DMS153 (cell line): ENCODE data around the gene HID1.
"Not testable (repeated sequence)": the region's sequence is repeated elsewhere in the genome, so short reads cannot be mapped to it uniquely, and the experiment has no call there.

ENCODE experiments used
- DNase-seq: peaks from one replicate; lab custom pipeline; 2025; lab: John Stamatoyannopoulos, UW

Gene HID1

GRCh38 chr17:75001915-75002843 lies 29.6 kb upstream of the HID1 start:
- DNase-seq, result no peak

DNA sequence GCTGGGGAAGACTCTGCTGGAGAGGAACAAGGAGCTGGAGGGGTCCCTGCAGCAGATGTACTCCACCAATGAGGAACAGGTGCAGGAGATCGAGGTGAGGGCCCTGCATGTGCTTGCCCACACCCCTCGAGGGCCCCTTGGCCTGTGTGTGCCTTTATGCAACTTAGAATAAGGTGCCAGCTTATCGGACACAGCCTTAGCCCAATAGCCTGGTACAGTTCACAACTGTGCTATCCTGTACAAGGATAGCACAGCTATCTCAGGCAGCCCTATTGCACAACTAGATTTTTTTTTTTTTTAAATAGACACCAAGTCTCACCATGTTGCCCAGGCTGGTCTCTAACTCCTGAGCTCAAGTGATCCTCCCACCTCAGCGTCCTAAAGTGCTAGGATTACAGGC lies 27.0 kb upstream of the HID1 start:
- no peak for DNase-seq

DNA sequence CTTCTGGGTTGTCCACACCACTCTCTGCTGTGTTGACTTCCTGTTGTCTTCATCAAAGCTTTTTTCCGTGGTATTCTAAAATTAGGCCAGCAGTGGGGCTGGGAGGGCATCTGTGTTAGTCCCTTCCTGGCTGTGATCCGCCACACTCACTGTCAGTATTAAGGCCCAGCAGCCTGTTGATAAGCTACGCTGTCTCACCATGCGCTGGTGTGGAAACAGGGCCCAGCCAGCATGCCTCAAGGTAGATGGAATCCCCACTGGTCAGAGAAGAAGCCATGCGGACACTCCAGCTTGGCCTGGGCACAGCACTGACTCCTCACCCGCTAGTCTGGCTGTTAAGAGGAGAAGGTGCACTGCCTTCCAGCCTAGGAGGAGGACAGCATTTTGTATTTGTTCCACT lies 26.2 kb upstream of the HID1 start:
- DNase-seq, result no peak

DNA sequence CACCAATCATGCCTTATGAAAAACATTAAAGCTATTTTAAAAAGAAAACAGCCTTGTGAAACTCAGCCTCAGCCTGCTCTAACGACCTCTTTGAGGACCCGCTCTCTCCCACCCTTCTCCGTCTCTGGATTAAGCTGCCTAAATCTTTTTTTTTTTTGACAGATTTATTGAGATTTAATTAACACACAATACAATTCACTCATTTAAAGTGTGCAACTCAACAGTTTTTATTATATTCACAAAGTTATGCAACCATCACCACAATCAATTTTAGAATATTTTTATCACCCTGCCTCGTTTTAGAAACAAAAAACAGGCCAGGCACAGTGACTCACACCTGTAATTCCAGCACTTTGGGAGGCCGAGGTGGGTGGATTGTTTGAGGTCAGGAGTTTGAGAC lies 23.3 kb upstream of the HID1 start:
- DNase-seq, result no peak

DNA sequence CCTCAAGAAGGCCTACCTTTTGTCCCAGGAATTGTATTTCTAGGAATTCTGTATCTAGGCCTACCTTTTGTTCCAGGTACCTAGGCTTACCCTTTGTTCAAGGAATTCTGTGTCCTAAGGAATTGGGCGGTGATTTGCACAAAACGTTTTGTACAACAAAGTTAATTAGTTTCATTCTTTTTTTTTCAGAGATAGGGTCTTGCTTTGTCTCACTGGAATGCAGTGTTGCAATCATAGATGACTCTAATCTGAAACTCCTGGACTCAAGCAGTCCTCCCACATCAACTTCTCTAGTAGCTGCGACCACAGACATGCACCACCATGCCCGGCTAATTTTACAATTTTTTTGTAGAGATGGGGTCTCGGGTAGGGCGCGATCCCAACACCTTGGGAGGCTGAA lies 21.9 kb upstream of the HID1 start:
- no peak for DNase-seq

DNA sequence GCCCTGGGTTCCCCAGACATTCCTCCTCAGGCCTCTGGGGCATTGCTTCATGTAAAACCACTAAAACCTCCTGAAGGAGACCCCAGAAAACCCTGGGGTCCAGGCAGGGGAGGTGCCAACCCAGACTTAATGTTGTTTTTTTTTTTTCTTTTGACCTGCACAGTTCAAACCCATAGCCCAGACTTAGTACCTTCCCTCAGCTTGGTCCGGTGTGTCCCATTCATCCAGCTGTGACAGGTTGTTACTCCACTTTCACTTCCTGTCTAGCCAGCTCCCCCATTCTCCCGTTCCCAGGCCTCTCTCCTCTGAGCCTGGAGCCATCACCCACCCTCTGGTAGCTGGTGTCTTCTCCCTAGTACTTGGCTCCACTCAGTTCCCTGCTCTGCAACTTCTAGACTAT lies 19.7 kb upstream of the HID1 start:
- DNase-seq, result no peak

- DNase-seq, result no peak
Observed at GRCh38 chr17:74990581-74991105, 18.1 kb upstream of the HID1 start.

GRCh38 chr17:74987909-74988711 lies 15.6 kb upstream of the HID1 start:
- no peak for DNase-seq

DNA sequence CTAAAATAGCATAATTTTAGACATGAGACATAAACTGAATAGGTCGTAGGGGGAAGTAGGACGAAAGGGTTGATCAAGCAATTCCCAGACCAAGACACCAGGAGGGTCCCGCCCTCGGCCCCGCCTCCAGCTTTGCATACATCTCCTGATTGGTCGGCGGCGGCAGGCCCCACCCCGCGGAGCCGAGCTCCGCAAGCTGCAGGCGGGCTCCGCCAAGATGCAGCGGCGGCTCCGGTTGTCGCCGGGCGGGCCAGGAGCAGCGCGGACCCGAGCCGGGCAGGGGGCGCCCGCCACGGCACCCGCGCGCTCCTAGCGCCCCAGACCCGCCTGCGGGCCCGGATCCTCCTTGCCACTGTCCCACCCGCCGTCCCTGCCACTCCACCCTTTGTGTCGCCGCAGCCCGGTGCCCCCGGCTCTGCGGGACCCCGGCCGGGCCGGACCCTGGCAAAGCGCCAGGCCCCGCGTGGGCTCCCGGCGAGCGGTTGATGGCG lies 14.9 kb upstream of the HID1 start, which contains the start of gene CDR2L:
Gene CDR2L (plus strand): TSS at position 215 of the 491 bp plus-strand sequence. CDS start 412 bp downstream, outside the sequence.
- DNase-seq, result peak; percentile 86

DNA sequence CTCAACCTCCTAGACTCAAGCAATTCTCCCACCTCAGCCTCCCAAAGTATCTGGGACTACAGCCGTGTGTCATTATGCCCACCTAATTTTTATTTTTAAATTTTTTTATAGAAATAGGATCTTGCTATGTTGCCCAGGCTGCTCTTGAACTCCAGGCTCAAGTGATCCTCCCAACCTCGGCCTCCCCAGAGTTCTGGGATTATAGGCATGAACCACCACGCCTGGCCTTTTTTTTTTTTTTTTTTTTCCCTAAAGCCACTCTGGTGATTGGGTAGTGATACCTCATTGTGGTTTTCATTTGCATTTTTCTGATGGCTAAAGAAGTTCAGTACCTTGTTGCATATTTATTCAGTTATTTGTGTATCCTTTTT lies 13.6 kb upstream of the HID1 start:
- DNase-seq, result no peak

DNA sequence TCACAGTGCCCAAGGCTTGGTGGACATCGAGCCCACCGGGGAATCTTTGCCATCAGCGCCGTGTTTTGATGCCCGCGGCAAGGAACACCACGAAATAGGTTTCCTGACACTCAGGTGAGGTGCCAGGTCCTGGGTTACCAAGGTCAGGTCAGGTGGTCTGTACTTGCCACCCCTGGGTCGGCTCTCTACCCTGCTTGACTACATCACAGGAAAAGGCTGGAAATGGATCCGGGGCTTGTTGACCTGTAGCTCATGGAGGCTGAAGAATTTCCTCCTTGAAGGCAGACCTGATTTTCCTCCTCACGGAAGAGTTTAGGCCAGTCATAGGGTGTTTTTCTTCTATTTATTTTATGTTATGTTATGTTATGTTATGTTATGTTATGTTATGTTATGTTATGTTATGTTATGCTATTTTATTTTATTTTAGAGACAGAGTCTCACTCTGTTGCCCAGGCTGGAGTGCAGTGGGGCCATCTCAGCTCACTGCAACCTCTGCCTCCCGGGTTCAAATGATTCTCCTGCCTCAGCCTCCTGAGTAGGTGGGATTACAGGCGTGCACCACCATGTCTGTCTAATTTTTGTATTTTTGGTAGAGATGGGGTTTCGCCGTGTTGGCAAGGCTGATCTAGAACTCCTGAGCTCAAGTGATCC lies 10.2 kb upstream of the HID1 start:
- not testable (repeated sequence) for DNase-seq

- peak; percentile 45 for DNase-seq
Observed at GRCh38 chr17:74981979-74982662, 9.6 kb upstream of the HID1 start.

- no peak for DNase-seq
Observed at GRCh38 chr17:74981318-74981978, 8.9 kb upstream of the HID1 start.

DNA sequence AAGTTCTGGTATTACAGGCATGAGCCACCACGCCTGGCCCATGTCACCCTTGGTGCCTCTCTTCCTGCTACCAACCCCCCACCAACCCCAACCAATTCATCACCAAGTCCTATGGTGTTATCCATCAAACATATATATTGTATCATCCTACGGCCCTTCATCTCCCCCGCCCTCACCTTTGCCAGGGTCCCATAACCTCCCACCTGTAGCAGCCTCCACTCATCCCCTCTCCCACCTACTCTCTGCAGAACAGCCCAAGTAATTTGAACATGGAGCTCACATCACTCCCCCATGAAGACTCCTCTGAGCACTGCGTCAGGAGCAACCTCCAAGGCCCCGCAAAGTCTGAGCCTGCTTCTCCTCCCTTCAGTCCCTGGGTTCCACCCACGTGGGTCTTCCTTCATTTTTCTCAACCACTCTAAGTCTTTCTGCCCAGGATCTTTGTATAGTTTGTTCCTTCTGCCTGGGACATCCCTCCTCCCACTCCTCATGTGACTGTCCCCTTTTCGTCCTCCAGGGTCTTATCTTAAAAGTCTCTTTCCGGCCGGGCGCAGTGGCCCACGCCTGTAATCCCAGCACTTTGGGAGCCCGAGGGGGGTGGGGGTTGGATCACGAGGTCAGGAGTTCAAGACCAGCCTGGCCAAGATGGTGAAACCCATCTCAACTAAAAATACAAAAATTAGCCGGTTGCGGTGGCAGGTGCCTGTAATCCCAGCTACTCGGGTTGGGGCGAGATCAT lies 7.0 kb upstream of the HID1 start:
- no peak for DNase-seq

- DNase-seq, result no peak
Observed at GRCh38 chr17:74978240-74978639, 5.7 kb upstream of the HID1 start.

DNA sequence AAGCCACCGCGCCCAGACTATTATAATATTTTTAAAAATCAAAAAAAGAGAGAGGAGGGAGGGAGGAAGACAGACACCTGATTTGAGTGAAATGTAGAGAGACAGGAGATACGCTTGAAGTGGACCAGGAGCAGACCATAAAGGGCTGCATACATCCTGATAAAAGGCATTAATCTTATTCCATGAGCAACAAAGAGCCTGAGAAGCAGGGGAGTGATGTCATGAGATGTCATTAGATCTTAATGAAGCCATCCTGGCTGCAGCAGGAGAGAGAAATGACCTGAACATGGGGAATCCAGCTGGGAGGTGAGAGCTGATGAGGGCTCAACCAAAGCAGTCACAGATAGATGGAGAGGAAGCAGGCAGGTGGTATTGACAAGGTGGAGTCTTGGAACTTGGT lies 5.2 kb upstream of the HID1 start:
- DNase-seq, result no peak

DNA sequence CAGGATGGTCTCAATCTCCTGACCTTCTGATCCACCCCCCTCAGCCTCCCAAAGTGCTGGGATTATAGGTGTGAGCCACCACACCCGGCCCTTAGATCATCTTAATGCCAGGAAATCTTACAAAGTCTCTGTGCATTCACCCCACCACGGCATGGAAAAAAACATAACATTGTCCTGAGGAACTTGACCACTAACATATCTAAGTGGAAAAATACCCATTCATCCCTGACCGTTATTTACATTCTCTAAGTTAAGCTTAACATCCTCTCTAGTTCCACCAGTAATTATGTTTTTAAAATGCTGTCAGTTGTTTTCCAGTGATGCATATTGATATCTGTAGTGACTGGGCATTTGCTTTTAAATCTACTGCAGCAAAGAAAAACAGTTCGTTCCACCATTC lies 3.4 kb upstream of the HID1 start:
- DNase-seq, result no peak

GRCh38 chr17:74972973-74973328 lies 392 bp upstream of the HID1 start:
- no peak for DNase-seq

DNA sequence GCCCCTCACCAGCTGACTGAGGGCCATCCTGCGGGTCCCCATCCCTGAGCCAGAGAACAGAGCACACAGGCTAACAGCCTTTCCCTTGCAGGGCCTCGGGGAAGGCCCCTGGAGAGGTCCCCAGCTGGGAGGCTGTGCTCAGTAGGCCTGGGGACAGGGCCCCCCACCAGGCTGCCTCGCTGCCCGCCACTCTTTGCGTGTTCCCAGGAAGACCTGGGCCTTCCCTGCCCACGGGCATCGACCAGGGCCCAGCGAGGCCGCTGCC lies 785 bp downstream of the HID1 start:
- DNase-seq, result no peak

GRCh38 chr17:74971069-74971841 lies 1.3 kb downstream of the HID1 start:
- DNase-seq, result no peak
